GM12878 (cell line): ENCODE measurements around the gene ABCA2. TPM values are rescaled to one million over a fixed set of nuclear protein-coding genes. Genes with fewer than 3 reads are reported as not detected.

Experiments
- GABPA ChIP-seq: IDR thresholded peaks from 2 replicates; pipeline ENCODE4 v1.6.1; 2014; ENCODE audit warnings: antibody characterized with exemption, low read depth, mild to moderate bottlenecking, inconsistent platforms
- GATAD2B ChIP-seq: fragments of 450-650 bp; conservative IDR thresholded peaks from 2 replicates; pipeline ENCODE4 v1.6.1; 2017; ENCODE audit warnings: low read depth, mild to moderate bottlenecking, moderate library complexity
- HDAC6 ChIP-seq: fragments of 200-600 bp; sonication (generic); IDR thresholded peaks from one replicate; pipeline ENCODE4 v1.8.0; 2017; ENCODE audit warnings: antibody characterized with exemption; ENCODE audit not compliant: unreplicated experiment
- NFYB ChIP-seq: IDR thresholded peaks from 2 replicates; pipeline ENCODE4 v1.6.1; 2011; ENCODE audit warnings: low read depth, mild to moderate bottlenecking, low read length, improper control_type of control experiment, moderate library complexity; ENCODE audit not compliant: insufficient read depth
- POLR2A ChIP-seq: IDR thresholded peaks from 2 replicates; pipeline ENCODE4 v1.6.1; 2011; ENCODE audit warnings: low read depth, mild to moderate bottlenecking, low read length
- RBBP5 ChIP-seq: fragments of 200-600 bp; sonication (generic); conservative IDR thresholded peaks from 2 replicates; pipeline ENCODE4 v1.6.1; 2016
- SMARCA5 ChIP-seq: fragments of 450-650 bp; IDR thresholded peaks from 2 replicates; pipeline ENCODE4 v1.6.1; 2017; ENCODE audit warnings: mild to moderate bottlenecking
- SREBF1 ChIP-seq: IDR thresholded peaks from 2 replicates; pipeline ENCODE4 v1.6.1; 2012; ENCODE audit warnings: mild to moderate bottlenecking, low read length
- polyA plus RNA-seq, 11 experiments: library from polyadenylated mRNA; depleted of rRNA in 4 of 11; unstranded in 6 of 11; stranded (reverse) in 5 of 11; fragments of >200 nt; fragmentation: Nextera tagmentation in 4 of 11; fragmentation: Illumina TruSeq in 1 of 11; extraction: Ambion mirVana in 4 of 11; extraction: Trizol in 1 of 11; gene quantifications; 1 replicate in 1 of 11; 2 replicates in 10 of 11; pipeline versions ENCODE4 v1.2.1 to v1.2.3, GENCODE V29; 2011 to 2016; ENCODE audit warnings: inconsistent platforms in 2 of 11, missing spikeins in 2 of 11, low read depth in 1 of 11
- total RNA-seq, 4 experiments: library from RNA; depleted of rRNA in 3 of 4; stranded (reverse); fragments of >200 nt in 3 of 4; fragmentation: Illumina TruSeq in 1 of 4; extraction: Trizol in 1 of 4; gene quantifications; 2 replicates each; pipeline versions ENCODE4 v1.2.1 to v1.2.3, GENCODE V29; 2013 to 2021
- TF ChIP-seq, protein P1 (sequence below): fragments of 450-650 bp; formaldehyde crosslinking; IDR thresholded peaks from 2 replicates; pipeline ENCODE4 v1.5.0; 2022; ENCODE audit warnings: mild to moderate bottlenecking, missing genetic modification characterization
- TF ChIP-seq, protein P2 (sequence below): IDR thresholded peaks from 2 replicates; pipeline ENCODE4 v1.6.1; 2012; ENCODE audit warnings: low read depth, low read length, improper control_type of control experiment
- TF ChIP-seq, protein P3 (sequence below), 3 experiments: IDR thresholded peaks in 2 of 3; conservative IDR thresholded peaks in 1 of 3; 2 replicates each; pipeline ENCODE4 v1.5.1; 2011; ENCODE audit warnings: low read depth in 3 of 3, low read length in 3 of 3, mild to moderate bottlenecking in 3 of 3, control low read depth in 2 of 3, moderate library complexity in 2 of 3, inconsistent platforms in 1 of 3, mixed read lengths in 1 of 3; ENCODE audit not compliant: control insufficient read depth in 2 of 3, insufficient read depth in 1 of 3; ENCODE audit errors: extremely low read depth in 1 of 3
- TF ChIP-seq, protein P4 (sequence below): fragments of 450-650 bp; IDR thresholded peaks from 2 replicates; pipeline ENCODE4 v1.6.1; 2017; ENCODE audit warnings: mild to moderate bottlenecking, low read depth, inconsistent platforms; ENCODE audit not compliant: poor library complexity, severe bottlenecking

The ABCA2 gene
- total and polyA plus RNA-seq, 10 of the 15 experiments (the other 5 are each of a cell fraction or from before 2014, with no cell fraction given): 0.13 to 2.6 (median 0.71) TPM; not detected in 2

DNA sequence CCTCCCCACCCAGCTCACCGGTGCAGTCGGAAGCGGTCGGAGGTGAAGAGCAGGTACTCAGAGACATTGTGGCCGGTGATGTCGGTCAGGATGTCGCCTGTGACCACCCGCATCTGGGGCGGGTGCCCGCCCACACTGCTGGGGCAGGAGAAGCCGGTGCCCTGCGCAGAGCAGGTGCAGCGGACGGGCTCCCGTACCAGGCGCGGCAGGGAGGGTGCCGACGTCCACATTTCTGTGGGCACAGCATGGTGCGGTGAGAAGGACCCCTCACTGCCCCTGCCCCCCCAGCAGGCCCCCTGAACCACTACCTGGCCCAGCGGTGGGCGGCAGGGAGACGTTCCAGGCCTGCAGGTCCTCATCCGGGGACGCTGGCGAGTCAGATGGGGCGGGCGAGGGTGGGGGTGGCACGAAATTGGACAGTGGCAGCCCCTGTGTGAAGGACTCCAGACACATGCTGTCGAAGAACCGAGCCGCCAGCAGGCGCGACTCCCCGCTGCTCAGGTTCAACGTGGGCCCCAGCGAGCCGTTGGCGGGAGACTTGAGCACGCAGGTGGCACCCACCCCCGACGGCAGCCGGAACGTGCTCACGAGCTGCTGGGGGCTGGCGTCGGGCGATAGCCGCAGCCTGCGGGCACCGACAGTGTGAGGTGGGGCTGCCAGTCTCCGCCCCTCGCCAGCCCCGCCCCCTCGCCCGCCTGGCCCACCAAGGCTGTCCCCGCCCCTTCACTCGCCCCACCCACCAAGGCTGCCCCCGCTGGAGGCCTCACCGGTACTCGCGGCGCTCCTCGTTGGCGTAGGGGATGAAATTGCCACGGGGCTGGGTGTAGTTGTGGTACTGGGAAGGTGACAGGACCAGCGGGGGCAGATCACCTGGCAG is 15.1 kb downstream of the ABCA2 start (continued):
- TF ChIP-seq, protein P1, sequence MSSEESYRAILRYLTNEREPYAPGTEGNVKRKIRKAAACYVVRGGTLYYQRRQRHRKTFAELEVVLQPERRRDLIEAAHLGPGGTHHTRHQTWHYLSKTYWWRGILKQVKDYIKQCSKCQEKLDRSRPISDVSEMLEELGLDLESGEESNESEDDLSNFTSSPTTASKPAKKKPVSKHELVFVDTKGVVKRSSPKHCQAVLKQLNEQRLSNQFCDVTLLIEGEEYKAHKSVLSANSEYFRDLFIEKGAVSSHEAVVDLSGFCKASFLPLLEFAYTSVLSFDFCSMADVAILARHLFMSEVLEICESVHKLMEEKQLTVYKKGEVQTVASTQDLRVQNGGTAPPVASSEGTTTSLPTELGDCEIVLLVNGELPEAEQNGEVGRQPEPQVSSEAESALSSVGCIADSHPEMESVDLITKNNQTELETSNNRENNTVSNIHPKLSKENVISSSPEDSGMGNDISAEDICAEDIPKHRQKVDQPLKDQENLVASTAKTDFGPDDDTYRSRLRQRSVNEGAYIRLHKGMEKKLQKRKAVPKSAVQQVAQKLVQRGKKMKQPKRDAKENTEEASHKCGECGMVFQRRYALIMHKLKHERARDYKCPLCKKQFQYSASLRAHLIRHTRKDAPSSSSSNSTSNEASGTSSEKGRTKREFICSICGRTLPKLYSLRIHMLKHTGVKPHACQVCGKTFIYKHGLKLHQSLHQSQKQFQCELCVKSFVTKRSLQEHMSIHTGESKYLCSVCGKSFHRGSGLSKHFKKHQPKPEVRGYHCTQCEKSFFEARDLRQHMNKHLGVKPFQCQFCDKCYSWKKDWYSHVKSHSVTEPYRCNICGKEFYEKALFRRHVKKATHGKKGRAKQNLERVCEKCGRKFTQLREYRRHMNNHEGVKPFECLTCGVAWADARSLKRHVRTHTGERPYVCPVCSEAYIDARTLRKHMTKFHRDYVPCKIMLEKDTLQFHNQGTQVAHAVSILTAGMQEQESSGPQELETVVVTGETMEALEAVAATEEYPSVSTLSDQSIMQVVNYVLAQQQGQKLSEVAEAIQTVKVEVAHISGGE (CRISPR knock-in tag): no peak
- TF ChIP-seq SMARCA5: no peak
- TF ChIP-seq RBBP5: no peak
- TF ChIP-seq, protein P2, sequence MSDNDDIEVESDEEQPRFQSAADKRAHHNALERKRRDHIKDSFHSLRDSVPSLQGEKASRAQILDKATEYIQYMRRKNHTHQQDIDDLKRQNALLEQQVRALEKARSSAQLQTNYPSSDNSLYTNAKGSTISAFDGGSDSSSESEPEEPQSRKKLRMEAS: no peak
- TF ChIP-seq GABPA: no peak
- TF ChIP-seq GATAD2B: no peak
- no peak for TF ChIP-seq NFYB
- no peak for TF ChIP-seq SREBF1
- TF ChIP-seq, protein P3, sequence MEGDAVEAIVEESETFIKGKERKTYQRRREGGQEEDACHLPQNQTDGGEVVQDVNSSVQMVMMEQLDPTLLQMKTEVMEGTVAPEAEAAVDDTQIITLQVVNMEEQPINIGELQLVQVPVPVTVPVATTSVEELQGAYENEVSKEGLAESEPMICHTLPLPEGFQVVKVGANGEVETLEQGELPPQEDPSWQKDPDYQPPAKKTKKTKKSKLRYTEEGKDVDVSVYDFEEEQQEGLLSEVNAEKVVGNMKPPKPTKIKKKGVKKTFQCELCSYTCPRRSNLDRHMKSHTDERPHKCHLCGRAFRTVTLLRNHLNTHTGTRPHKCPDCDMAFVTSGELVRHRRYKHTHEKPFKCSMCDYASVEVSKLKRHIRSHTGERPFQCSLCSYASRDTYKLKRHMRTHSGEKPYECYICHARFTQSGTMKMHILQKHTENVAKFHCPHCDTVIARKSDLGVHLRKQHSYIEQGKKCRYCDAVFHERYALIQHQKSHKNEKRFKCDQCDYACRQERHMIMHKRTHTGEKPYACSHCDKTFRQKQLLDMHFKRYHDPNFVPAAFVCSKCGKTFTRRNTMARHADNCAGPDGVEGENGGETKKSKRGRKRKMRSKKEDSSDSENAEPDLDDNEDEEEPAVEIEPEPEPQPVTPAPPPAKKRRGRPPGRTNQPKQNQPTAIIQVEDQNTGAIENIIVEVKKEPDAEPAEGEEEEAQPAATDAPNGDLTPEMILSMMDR (IDR thresholded peaks at IDR 0.05 in 2 of 3, conservative IDR thresholded peaks at IDR 0.05 in 1 of 3; ENCODE audit: control insufficient read depth in 2 of 3, extremely low read depth in 1 of 3, insufficient read depth in 1 of 3, low read depth in 3 of 3, low read length in 3 of 3): no peak
- TF ChIP-seq HDAC6: no peak
- TF ChIP-seq, protein P4, sequence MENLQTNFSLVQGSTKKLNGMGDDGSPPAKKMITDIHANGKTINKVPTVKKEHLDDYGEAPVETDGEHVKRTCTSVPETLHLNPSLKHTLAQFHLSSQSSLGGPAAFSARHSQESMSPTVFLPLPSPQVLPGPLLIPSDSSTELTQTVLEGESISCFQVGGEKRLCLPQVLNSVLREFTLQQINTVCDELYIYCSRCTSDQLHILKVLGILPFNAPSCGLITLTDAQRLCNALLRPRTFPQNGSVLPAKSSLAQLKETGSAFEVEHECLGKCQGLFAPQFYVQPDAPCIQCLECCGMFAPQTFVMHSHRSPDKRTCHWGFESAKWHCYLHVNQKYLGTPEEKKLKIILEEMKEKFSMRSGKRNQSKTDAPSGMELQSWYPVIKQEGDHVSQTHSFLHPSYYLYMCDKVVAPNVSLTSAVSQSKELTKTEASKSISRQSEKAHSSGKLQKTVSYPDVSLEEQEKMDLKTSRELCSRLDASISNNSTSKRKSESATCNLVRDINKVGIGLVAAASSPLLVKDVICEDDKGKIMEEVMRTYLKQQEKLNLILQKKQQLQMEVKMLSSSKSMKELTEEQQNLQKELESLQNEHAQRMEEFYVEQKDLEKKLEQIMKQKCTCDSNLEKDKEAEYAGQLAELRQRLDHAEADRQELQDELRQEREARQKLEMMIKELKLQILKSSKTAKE: no peak
- TF ChIP-seq POLR2A: no peak
